Fibroblast of villous mesenchyme (primary cell): ENCODE results near the gene MEN1. TPM values are rescaled to one million over a fixed set of nuclear protein-coding genes. Genes with fewer than 3 reads are reported as not detected.

Source experiments
- DNase-seq: peaks from one replicate; pipeline ENCODE4 v3.0.0-alpha.2; 2010; ENCODE audit warnings: low read depth
- H3K4me3 ChIP-seq: 2 replicates; pipeline ENCODE4 v1.5.1; 2011; ENCODE audit warnings: low read depth, mild to moderate bottlenecking, low read length
- CTCF ChIP-seq: IDR thresholded peaks from 2 replicates; pipeline ENCODE4 v1.5.1; 2012; ENCODE audit warnings: low read depth, mild to moderate bottlenecking, low read length; ENCODE audit not compliant: insufficient read depth
- total RNA-seq: library from RNA; depleted of rRNA; stranded (reverse); fragments of >200 nt; gene quantifications from 2 replicates; pipeline ENCODE4 v1.2.3, GENCODE V29; 2012

Gene MEN1
- total RNA-seq = 13.5 and 17.7 TPM in 2 replicates

DNA sequence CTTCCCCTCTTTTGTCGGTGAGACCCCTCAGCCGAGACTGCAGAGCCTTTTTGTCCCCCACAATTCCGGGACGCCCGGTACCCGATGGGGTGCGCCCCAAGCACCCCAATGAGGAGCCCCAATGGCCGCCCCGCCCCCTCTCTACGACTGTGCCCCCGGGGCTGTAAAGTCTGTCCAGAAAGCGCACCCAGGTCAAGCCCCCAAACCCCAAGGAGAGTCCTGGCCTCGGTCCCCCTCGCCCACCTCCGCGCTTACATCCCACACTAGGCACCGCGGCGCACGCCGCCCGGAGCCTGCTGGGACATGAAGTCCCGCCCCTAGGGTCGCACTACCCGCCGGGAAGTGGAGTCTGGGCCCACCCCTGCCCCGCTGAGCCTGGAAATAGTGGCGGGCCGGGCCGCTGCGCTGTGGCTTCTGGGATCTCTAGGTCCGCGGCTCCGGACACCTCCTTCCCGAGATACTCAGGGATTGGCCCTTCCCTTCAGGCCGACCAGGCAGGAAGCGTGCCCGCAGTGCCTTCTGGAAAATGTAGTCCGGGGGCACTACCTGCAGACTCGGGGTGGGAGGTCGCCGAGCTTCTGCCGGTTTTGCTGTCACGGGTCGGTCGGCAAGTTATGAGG is at the start of gene MEN1:
MEN1 (minus strand) TSS at position 281 of the 620 bp plus-strand sequence. CDS start 442 bp downstream, outside the sequence.
- TF ChIP-seq CTCF = no peak
- peak within 1 kb of the TSS; percentile 92 for H3K4me3 ChIP-seq

GRCh38 chr11:64859542-64860414 is 49.4 kb upstream of the MEN1 start:
- DNase-seq = no peak
- H3K4me3 ChIP-seq = no peak overlapping the region
- TF ChIP-seq CTCF = no peak

More for the DNA sequence above, at the start of gene MEN1:
- DNase-seq = peak; percentile 95

DNA sequence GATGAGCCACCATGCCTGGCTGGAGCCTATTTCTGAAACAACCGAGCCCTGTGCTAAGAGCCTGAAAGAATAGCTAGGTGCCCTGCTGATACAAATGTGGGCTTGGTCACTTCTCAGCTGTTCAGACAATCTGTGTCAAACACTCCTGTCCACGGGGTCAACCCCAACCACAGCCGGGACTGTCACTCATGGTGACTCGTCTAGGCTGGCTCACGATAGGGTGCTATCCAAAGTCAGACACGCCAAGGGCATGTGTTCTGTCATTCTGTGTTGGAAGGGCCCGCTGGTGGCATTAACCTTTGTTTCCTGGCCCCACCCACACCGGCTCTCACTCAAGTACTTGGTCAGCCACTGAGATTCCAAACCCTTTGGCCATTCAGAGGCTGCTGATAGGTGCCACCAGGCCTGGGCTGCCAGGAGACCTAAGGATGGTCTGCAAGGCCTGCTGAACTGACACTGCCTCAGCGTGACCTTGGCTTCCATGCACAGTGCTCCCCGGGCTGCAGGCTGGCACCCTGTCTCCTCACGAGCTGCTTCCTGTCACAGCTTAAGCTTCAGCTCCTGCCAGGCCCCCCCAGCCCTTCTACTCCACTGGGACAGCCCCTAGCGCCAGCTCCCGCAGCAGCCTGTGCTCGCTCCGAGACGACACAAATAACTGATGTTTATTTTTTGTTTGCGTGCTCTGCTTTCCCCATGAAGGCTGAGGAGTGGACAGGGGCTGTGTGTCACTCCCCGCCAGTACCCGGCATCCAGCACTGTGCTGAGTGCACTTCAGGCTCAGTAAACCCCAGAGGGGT is 48.3 kb upstream of the MEN1 start:
- no peak overlapping the region for H3K4me3 ChIP-seq
- TF ChIP-seq CTCF = no peak
- no peak for DNase-seq

- H3K4me3 ChIP-seq = no peak overlapping the region
- DNase-seq = no peak
- TF ChIP-seq CTCF = no peak
Observed at GRCh38 chr11:64857485-64857884, 47.1 kb upstream of the MEN1 start.

DNA sequence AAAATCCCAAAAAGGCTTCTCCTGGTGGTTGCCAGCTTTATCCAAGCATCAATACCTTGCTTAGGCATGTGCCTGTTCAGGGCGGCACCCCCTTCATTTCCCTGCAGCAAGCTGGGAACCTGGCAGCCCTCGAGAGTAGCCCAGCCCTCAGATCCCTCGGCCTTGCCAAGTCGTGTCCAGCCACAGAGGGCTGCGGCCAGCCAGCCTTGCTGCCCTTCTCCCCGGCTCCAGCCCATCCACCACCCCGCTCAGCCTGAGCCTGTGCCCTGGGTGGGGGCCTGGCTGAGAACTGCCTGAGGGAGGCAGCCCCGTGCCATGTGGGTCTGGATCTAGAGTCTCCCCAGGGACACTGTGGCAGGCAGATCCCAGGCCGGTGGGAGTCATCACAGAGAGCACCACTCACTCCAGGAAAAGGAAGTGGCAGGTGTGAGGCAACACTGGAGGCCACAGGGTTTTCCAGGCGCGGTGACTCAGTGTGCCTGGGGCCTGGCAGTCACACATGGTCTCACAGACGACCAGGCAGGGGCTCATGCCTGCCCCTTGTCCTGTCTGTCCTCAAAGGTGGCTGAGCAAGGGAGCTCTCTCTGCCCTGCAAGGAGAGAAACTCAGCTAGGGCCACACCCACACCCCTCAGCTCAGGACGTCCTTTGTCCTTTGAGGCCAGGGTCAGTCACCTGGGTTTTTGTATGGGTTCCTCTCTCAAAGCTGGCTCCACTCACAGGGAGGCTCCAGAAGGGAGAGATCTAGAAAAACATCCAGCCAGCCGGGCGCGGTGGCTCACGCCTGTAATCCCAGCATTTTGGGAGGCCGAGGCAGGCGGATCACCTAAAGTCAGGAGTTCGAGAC is 46.3 kb upstream of the MEN1 start:
- no peak overlapping the region for H3K4me3 ChIP-seq
- peak; percentile 88 for DNase-seq
- TF ChIP-seq CTCF = no peak
